Measurements from ENCODE around the gene PEX7. TPM values are rescaled to one million over a fixed set of nuclear protein-coding genes. Genes with fewer than 3 reads are reported as not detected.

PEX7 gene
- total and polyA plus RNA-seq, 10 of the 15 experiments (the other 5 are each of a cell fraction or from before 2014, with no cell fraction given) = 0.58 to 12.4 (median 8.8) TPM

- H4K20me1 ChIP-seq (ENCODE audit: control insufficient read depth, insufficient read depth) = no peaks in the 10 kb centered on the region
- no peak for FAIRE-seq
- ChIA-PET POLR2A (interaction anchor here (0.6 kb wide), 1 partner anchor 21 kb away, joined by 3 read pairs; the partner anchor contains the start of gene PEX7), CTCF (interaction anchor here (0.6 to 1.4 kb wide), 2 partner anchors 8 to 103 kb away, joined by 3 to 5 read pairs; no protein-coding TSS in a partner anchor), RAD21 (ENCODE audit: unreplicated experiment) (interaction anchor here (0.9 to 1.8 kb wide), 2 partner anchors 51 to 199 kb away, joined by 3 read pairs; partner anchors contain the start of gene MAP3K5), SMC1A (ENCODE audit: uncharacterized antibody, unreplicated experiment) (interaction anchor here (1.0 to 3.0 kb wide), 7 partner anchors 11 to 234 kb away, joined by 3 to 13 read pairs (median 4); no protein-coding TSS in a partner anchor)
- ATAC-seq = no peak
- no peaks in the 10 kb centered on the region; a peak in 1 of 4 replicates for H3K36me3 ChIP-seq (ENCODE audit: control insufficient read depth in 2 of 2, insufficient read depth in 2 of 2, low read length in 1 of 2)
- H3K4me3 ChIP-seq = no peak overlapping the region
- no peaks in the 10 kb centered on the region for H3K79me2 ChIP-seq (ENCODE audit: control insufficient read depth, insufficient read depth, low read length)
- no peak overlapping the region for H3K27ac ChIP-seq (ENCODE audit: control insufficient read depth, insufficient read depth)
- no peaks in the 10 kb centered on the region for H3K4me1 ChIP-seq (ENCODE audit: control insufficient read depth, insufficient read depth, low read length)
- H3K27me3 ChIP-seq (replicated peaks in 1 of 2; ENCODE audit: control insufficient read depth in 2 of 2, insufficient read depth in 2 of 2, low read length in 1 of 2) = no peaks in the 10 kb centered on the region
- H3K9me3 ChIP-seq (replicated peaks; ENCODE audit: control insufficient read depth, insufficient read depth, low read length) = no peaks in the 10 kb centered on the region
- 93% methylated on average over 3 of the region's 3 CpGs for WGBS (ENCODE audit: insufficient coverage, insufficient replicate concordance, low lambda C conversion rate, missing lambda C conversion rate)
- DNase-seq (ENCODE audit: low read depth, low spot score) = no peak
- BruUV-seq (replicated peaks) = no TSS peak
- H3K4me2 ChIP-seq (ENCODE audit: control insufficient read depth, insufficient read depth) = no peak overlapping the region
- in situ Hi-C loops (cut with MboI) (no loop called here), intact Hi-C loops (cut with micrococcal nuclease; ENCODE audit: unreplicated experiment) (loop anchor here (5.0 kb wide), 1 partner anchor 79 kb away; the partner anchor contains the start of gene SLC35D3)
- no peak overlapping the region for H3K9ac ChIP-seq (ENCODE audit: control insufficient read depth, insufficient read depth, low read length)
- H2AFZ ChIP-seq (ENCODE audit: control insufficient read depth, low read depth, low read length) = no peak overlapping the region
- TF ChIP-seq IKZF1 (conservative IDR thresholded peaks at IDR 0.05) = no peak
- TF ChIP-seq MYC (IDR thresholded peaks at IDR 0.05; ENCODE audit: insufficient read depth, insufficient read length, insufficient replicate concordance, low read length, severe bottlenecking) = no peak
- no peak for TF ChIP-seq E2F4 (IDR thresholded peaks at IDR 0.05; ENCODE audit: low read depth, low read length)
- TF ChIP-seq, protein P1, sequence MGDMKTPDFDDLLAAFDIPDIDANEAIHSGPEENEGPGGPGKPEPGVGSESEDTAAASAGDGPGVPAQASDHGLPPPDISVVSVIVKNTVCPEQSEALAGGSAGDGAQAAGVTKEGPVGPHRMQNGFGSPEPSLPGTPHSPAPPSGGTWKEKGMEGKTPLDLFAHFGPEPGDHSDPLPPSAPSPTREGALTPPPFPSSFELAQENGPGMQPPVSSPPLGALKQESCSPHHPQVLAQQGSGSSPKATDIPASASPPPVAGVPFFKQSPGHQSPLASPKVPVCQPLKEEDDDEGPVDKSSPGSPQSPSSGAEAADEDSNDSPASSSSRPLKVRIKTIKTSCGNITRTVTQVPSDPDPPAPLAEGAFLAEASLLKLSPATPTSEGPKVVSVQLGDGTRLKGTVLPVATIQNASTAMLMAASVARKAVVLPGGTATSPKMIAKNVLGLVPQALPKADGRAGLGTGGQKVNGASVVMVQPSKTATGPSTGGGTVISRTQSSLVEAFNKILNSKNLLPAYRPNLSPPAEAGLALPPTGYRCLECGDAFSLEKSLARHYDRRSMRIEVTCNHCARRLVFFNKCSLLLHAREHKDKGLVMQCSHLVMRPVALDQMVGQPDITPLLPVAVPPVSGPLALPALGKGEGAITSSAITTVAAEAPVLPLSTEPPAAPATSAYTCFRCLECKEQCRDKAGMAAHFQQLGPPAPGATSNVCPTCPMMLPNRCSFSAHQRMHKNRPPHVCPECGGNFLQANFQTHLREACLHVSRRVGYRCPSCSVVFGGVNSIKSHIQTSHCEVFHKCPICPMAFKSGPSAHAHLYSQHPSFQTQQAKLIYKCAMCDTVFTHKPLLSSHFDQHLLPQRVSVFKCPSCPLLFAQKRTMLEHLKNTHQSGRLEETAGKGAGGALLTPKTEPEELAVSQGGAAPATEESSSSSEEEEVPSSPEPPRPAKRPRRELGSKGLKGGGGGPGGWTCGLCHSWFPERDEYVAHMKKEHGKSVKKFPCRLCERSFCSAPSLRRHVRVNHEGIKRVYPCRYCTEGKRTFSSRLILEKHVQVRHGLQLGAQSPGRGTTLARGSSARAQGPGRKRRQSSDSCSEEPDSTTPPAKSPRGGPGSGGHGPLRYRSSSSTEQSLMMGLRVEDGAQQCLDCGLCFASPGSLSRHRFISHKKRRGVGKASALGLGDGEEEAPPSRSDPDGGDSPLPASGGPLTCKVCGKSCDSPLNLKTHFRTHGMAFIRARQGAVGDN (IDR thresholded peaks at IDR 0.05) = no peak
- TF ChIP-seq SMARCA5 (IDR thresholded peaks at IDR 0.05) = no peak
- TF ChIP-seq ZNF24 (IDR thresholded peaks at IDR 0.05) = no peak
- no peak for TF ChIP-seq EGR1 (IDR thresholded peaks at IDR 0.05; ENCODE audit: borderline replicate concordance in 1 of 2, low read depth in 2 of 2, low read length in 2 of 2)
- no peak for TF ChIP-seq NBN (IDR thresholded peaks at IDR 0.05)
- no peak for TF ChIP-seq PAX5 (IDR thresholded peaks at IDR 0.05; ENCODE audit: borderline replicate concordance, low read depth, low read length)
- no peak for TF ChIP-seq PKNOX1 (IDR thresholded peaks at IDR 0.05)
- no peak for TF ChIP-seq TCF3 (IDR thresholded peaks at IDR 0.05; ENCODE audit: borderline replicate concordance, insufficient read depth, low read depth, low read length)
- TF ChIP-seq RFX5 (IDR thresholded peaks at IDR 0.05; ENCODE audit: low read depth, low read length) = no peak
- no peak for TF ChIP-seq NFYB (IDR thresholded peaks at IDR 0.05; ENCODE audit: insufficient read depth, low read depth, low read length)
- no peak for TF ChIP-seq USF1 (IDR thresholded peaks at IDR 0.05; ENCODE audit: borderline replicate concordance, extremely low read length, insufficient read depth, low read depth, low read length)
These were observed 20.8 kb downstream of the PEX7 start for GRCh38 chr6:136843210-136843609.
